NCI-H2196 treated with DMSO at 0.1 percent for 48 hours (cell line): ENCODE data around the gene CCDC112.

Experiments
- DNase-seq: peaks from one replicate; lab custom pipeline; 2025; ENCODE audit not compliant: unreplicated experiment; lab: John Stamatoyannopoulos, UW

CCDC112 gene

GRCh38 chr5:115319007-115319406 is 22.6 kb upstream of the CCDC112 start:
- DNase-seq: no peak

- no peak for DNase-seq
Measured at GRCh38 chr5:115317736-115318135, 21.3 kb upstream of the CCDC112 start.

- DNase-seq: no peak
Measured at GRCh38 chr5:115317320-115317719, 20.9 kb upstream of the CCDC112 start.

GRCh38 chr5:115313632-115314031 is 17.2 kb upstream of the CCDC112 start:
- no peak for DNase-seq

- DNase-seq: no peak
Measured at GRCh38 chr5:115313052-115313451, 16.6 kb upstream of the CCDC112 start.

GRCh38 chr5:115309751-115310370 is 13.4 kb upstream of the CCDC112 start:
- DNase-seq: no peak

- DNase-seq: no peak
Measured at GRCh38 chr5:115308815-115309214, 12.4 kb upstream of the CCDC112 start.

GRCh38 chr5:115306011-115306536 is 9.6 kb upstream of the CCDC112 start:
- DNase-seq: no peak

- no peak for DNase-seq
Measured at GRCh38 chr5:115304496-115304895, 8.0 kb upstream of the CCDC112 start.

- no peak for DNase-seq
Measured at GRCh38 chr5:115298811-115299210, 2.4 kb upstream of the CCDC112 start.

- DNase-seq: no peak
Measured at GRCh38 chr5:115297031-115297430, 577 bp upstream of the CCDC112 start.

GRCh38 chr5:115295777-115296123 is 704 bp downstream of the CCDC112 start:
- no peak for DNase-seq

- no peak for DNase-seq
Measured at GRCh38 chr5:115291397-115291796, 5.1 kb downstream of the CCDC112 start.

- DNase-seq: no peak
Measured at GRCh38 chr5:115289104-115289503, 7.3 kb downstream of the CCDC112 start.

GRCh38 chr5:115284021-115284420 is 12.4 kb downstream of the CCDC112 start:
- no peak for DNase-seq

GRCh38 chr5:115282131-115282530 is 14.3 kb downstream of the CCDC112 start:
- DNase-seq: no peak

- DNase-seq: no peak
Measured at GRCh38 chr5:115274584-115274983, 21.9 kb downstream of the CCDC112 start.

GRCh38 chr5:115272297-115272958 is 24.0 kb downstream of the CCDC112 start:
- DNase-seq: no peak

GRCh38 chr5:115271295-115272050 is 25.0 kb downstream of the CCDC112 start:
- DNase-seq: no peak

- no peak for DNase-seq
Measured at GRCh38 chr5:115267617-115268016, 28.8 kb downstream of the CCDC112 start.

GRCh38 chr5:115265220-115265619 is 31.2 kb downstream of the CCDC112 start:
- no peak for DNase-seq

- DNase-seq: no peak
Measured at GRCh38 chr5:115264786-115265185, 31.7 kb downstream of the CCDC112 start.
